HG02610 (cell line): ENCODE measurements around the gene USO1.
A peak's percentile ranks its signal among the peaks of the same experiment; 100 is the strongest.
"Not testable (repeated sequence)": the region's sequence is repeated elsewhere in the genome, so short reads cannot be mapped to it uniquely, and the experiment has no call there.

Experiments
- ATAC-seq: cut with Tn5 transposase; IDR thresholded peaks from one replicate; pipeline ENCODE4 v1.9.1; 2021; ENCODE audit warnings: mild to moderate bottlenecking, moderate library complexity; ENCODE audit not compliant: unreplicated experiment

The USO1 gene, protein sequence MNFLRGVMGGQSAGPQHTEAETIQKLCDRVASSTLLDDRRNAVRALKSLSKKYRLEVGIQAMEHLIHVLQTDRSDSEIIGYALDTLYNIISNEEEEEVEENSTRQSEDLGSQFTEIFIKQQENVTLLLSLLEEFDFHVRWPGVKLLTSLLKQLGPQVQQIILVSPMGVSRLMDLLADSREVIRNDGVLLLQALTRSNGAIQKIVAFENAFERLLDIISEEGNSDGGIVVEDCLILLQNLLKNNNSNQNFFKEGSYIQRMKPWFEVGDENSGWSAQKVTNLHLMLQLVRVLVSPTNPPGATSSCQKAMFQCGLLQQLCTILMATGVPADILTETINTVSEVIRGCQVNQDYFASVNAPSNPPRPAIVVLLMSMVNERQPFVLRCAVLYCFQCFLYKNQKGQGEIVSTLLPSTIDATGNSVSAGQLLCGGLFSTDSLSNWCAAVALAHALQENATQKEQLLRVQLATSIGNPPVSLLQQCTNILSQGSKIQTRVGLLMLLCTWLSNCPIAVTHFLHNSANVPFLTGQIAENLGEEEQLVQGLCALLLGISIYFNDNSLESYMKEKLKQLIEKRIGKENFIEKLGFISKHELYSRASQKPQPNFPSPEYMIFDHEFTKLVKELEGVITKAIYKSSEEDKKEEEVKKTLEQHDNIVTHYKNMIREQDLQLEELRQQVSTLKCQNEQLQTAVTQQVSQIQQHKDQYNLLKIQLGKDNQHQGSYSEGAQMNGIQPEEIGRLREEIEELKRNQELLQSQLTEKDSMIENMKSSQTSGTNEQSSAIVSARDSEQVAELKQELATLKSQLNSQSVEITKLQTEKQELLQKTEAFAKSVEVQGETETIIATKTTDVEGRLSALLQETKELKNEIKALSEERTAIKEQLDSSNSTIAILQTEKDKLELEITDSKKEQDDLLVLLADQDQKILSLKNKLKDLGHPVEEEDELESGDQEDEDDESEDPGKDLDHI

DNA sequence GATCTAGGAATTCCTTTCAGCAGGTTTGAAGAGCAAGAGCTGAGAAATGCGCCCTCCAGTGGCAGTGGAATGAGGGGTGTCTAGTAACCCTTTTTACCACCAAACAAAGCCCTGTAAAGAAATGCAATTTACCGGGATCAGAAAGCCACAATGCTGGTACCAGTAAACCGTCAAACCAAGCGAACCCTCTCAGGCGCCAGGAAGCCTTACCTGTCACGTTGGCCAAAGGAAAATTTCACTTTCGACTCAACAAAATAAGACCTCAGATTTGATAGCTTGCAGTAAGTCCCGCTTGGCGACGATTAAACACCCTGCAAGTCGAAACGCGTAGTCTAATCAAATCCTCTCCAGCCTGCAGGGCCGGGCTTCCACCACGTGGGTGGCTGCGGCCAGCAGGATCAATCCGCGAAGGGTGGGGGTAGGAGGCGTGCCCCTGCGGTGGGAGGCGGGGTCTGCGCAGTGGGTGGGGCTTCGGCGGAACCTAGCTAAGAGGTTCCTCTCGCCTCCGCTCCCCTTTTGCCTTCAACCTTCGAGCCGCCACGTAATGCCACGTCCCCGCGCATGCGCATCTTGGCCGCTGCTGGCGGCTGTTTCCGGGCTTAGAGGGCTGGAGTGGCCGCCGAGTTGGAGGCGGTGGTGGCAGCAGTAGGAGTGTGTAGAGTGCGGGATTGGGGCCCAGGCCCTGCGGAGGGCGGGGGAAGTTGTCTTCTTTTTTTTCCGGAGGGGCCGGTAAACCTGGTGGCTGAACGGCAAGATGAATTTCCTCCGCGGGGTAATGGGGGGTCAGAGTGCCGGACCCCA is at the start of gene USO1:
TSS of gene USO1 (plus strand) at position 512 of the 801 bp plus-strand sequence. CDS start at position 755, 243 bp downstream.
- peak; percentile 93 for ATAC-seq

DNA sequence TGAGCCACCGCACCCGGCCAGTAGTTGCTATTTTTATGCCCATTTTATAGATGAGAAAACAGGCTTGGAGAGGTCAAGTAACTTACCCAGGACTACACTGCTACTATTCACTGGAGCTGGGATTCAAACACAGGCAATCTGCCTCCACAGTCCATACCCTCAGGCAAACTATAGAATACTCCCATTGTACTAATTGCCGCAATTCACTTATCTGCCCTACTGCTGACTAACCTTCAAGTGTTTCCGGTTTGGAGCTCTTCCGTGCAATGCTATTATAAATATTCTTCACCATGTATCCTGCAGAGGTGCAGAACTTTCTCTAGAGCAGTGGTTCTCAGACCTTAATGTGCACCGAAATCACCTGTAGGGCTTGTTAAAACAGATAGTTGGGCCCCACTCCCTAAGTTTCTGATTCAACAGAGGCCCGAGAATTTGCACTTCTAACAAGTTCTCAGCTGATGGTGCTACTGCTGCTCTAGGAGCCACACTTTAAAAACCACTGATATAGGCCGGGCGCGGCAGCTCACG is 49.3 kb upstream of the USO1 start:
- ATAC-seq: no peak

DNA sequence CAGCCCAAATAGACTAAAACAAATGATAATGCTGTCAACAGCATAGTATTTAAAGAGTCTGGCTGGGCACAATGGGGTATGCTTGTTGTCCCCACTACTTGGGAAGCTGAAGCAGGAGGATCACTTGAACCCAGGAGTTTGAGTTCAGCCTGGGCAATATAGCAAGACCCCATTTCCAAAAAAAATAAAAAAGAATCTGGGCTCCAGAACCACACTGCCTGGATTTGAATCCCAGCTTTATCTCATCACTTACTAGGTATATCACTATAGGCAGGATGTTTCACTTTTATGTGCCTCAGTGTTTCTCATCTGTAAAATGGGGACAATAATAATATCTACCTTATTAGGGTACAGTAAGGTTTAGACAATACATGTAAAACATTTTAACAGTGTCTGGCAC is 45.9 kb upstream of the USO1 start:
- no peak for ATAC-seq

DNA sequence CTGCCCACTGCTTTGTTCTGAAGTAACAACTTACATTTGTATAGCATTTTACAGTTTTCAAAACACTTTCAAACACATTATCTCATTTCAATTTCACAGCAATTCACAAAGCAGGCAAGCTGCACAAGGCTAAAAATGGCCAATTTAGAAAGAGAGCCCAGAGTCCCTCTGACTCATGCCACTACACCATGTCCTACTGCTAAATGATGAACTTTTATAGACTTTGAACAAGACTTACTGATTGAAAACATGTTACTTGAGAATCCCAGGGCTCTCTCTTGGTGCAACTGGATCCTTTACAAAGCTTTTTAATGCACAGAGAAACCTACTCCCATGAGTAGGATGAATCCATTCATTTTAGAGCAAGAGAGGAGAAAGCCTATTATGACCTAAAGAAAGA is 45.4 kb upstream of the USO1 start:
- no peak for ATAC-seq

DNA sequence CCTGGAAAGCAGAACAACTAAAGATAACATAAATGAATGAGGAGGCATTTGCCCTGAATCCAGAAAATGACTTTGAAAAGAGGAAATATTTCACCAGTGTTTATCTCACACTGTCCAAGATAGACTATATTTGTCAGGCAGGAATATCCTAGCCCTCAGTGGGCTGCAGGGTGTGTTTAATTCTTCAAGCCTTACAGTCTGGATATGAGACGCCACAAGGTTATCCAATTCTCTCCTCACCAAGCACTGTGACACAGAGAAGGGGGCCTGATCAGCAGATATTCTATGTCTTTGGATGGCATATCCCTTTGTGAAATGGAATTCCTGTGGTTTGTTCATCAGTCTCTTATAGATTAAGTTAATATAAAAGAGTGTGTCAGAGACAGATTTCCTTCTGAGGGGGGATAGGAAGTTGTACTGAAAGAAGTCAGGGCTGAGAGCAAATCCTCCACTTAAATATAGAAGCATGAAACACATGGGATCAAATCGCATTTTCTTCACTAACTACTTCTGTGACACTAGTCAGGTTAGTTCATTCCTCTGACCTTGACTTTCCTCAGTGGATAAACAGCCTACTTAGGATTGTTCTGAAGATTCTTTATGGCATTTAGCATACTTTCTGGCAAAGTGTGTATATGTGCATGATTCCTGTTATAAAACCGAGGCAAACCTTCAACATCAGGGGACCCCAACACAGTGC is 44.4 kb upstream of the USO1 start:
- ATAC-seq: no peak

DNA sequence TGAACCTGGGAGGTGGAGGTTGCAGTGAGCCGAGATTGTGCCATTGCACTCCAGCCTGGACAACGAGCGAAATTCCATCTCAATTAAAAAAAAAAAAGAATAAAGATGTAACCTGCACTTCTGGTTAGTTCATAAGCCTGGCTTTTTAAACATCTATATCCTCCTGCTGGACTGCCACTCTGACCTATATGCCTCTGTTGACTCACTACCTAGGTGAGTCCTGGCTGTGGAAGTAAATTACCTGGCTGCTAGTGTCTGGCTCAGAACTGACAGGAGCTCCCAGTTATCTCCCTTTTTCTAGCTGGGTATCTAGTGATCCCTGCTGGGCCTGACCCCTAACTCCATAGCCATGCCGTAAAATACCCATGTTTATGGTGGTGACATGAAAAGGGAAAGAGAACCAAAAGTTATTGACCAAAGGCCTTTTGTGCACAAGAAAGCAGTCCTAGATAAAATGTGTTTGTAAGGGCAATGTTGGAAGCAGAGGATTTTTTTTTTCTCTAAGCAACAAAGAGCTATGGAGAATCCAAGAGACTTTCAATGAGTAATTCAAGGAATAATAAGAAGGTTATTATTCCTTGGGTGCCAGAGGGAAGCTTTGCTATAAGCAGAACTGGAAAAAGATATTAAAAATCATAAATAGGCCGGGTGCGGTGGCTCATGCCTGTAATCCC is 40.8 kb upstream of the USO1 start:
- ATAC-seq: no peak

DNA sequence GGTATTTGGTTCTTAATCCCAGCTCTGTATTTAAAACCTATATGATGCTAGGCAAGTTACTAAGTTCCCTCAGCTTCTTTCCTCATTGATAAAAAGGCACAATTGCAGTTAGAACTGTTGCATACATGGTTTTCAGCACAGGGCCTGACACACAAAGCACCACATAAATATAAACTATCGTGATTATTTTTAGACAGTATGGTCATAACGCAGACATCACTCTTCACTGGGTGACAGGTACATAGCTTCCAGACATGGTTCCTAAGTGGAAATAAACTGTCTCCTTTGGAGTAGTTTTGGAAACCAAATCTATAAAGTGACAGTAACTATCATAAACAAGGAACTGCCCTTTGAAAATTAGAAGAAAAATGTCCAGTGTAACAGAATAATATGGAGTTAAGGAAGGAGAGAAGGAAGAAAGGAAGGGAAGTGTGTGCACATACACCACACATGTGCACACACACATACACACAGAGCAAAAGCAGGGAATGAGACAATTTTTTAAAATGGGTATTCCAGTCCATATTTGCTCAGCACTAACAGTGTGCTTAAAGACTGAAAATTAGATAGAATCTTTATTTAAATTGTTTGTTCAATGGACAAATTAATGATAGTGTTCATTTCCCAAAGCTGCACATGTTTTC is 38.7 kb upstream of the USO1 start:
- no peak for ATAC-seq

DNA sequence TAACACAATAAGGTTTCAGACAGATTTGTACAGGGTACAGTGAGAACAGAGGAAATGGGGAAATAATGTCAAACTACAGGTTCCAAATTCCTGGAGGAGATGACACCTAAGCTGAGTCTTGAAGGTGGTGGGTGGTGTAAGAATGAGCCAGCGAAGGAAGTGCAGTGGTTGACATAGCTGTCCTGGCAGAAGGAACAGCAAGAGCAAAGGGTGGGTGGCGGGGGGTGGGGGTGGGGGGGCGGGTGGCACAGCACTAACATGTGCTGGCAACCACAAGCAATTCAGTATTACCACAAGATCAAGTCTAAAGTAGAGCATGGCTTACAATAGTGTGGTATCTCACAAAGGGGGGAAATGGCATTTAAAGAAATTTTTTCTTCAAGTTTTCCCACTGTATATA is 38.0 kb upstream of the USO1 start:
- ATAC-seq: no peak

DNA sequence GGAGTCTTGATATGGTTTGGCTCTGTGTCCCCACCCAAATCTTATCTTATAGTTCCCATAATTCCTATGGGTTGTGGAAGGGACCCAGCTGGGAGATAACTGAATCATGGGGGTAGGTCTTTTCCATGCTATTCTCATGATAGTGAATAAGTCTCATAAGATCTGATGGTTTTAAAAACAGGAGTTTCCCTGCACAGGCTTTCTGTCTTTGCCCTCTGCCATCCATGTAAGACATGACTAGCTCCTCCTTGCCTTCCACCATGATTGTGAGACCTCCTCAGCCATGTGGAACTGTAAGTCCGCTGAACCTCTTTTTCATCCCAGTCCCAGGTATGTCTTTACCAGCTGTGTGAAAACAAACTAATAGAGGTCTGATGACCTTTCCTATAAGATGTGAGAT is 37.3 kb upstream of the USO1 start:
- not testable (repeated sequence) for ATAC-seq

DNA sequence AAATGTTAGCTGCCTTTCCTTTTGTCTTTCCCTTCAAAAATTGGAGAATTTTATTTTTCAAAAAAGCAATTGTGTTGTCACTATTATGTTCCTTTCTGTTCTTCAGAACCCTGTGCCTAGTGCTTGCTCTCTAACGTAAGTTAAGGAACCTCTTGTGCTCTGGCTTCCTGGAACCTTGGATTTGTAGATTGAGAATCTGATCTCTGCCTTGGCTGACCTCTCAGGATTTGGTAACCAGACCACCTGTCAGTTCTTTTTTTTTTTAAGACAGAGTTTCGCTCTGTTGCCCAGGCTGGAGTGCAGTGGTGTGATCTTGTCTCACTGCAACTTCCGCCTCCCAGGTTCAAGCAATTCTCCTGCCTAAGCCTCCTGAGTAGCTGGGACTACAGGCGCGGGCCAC is 32.3 kb upstream of the USO1 start:
- not testable (repeated sequence) for ATAC-seq

DNA sequence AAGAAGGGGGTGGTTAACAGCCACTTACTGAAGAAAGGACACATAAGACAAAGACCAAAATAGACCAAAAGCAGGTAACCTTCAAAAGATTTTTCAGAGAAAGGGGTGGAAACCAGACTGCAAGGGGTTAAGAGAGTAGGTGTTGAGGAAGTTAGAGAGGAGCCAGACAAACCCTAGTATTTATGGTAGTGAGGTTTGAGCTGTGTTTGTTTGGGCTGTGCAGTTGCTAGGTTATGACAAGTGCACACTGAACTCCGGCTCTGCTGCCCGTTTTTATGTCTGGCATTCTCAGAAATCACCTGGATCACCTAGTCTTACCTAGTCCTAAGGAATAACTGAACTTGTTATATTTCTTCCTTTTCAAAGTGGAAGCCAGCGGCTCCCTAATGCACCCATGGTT is 28.3 kb upstream of the USO1 start:
- ATAC-seq: no peak

DNA sequence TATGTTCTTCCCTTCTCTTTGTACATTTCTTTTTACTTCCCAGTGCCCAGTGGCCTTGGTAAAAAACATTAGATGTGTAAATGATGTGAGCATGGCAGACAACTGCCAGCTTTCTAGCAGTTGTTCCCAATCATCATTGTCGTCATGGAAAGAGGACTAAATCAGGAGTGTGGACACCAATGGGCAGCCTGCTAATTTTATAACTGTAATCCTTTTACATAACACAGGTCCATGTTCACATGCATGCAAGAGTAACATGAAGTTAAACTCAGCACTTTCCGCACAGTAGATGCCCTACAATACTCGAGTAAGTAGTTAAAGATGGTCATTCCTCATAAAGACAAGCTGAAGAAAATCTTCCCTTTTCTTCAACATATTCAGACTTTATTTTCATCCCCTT is 27.8 kb upstream of the USO1 start:
- ATAC-seq: no peak

DNA sequence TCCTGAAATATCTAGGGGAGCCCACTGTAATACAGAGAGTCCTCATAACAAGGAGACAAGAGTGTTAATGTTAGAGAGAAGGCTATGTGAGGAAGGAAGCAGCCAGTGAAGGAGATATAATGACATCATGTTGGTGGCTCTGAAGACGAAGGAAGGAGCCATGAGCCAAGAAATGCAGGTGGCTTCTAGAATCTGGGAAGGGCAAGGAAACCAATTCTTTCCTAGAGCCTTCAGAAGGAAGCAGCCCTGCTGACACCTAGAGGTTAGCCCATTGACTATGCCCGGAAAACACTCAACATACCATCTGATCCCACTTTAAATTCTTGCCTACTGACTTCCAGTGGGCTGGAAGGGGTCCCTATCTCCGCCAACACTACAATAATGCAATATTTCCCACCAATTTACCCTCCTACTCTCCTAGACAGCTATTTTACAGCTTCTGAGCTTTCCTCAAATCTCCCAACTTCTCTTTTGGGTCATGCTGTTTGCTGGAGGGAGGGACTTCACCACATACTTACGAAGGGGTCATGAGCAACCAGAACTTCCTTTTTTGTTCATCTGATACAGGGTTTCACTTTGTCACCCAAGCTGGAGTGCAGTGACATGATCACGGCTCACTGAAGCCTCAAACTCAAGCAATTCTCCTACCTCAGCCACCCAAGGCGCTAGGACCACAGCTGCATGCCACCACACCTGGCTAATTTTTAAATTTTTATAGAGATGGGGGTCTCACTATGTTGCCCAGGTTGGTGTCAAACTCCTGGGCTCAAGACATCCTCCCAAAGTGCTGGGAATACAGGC is 26.0 kb upstream of the USO1 start:
- ATAC-seq: peak; percentile 94

DNA sequence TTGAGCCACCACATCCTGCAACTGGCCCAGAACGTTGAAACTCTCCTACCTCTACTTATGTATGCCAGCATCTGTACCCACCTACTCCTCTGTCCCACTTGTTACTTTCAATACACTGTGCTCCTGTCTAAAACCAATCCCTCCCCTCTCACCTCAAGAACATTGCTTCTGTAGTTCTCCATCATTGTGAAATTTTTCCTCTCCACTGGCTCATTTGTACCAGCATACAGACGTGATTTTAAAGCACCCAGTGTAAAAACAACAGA is 25.5 kb upstream of the USO1 start:
- ATAC-seq: peak; percentile 38

DNA sequence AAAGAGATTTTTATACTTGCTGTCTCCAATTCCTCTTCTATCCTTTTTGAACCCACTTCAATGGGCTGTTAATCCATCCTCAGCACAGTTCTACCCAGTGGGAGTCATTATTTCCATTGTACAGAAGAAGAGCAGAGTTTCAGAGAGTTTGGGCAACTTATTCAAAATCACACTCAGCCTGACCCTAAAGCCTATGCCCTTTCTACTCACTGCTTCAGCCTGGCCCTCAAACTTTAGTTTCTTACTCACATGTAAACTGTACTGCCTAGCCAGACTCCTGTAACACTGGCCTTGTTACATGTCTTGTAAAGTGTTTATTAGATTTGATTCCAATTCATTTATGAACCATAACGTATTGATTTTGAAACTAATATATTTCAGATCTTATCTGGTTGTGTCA is 25.1 kb upstream of the USO1 start:
- ATAC-seq: no peak

DNA sequence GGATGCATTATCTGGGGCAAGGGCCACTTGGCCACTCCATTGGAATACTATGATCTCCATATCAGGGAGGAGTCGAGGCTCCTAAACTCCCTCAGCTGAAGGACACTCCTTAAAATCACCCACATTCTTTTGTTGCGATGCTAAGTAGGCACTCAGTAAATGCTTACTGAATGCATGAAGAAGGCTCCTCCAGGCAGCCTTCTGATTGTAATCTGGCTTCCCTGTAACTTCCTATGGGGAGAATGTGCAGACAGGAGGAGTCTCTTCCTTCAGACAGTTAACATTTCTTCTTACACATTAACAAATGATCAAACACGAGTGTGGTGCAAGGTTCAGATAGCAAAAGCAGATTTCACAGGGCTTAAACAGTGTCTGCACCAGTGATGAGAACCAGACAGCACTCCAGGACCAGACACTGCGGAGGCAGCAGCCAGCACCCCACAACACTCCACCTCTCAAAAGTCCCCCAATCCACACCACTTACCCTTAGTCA is 21.4 kb upstream of the USO1 start:
- no peak for ATAC-seq

DNA sequence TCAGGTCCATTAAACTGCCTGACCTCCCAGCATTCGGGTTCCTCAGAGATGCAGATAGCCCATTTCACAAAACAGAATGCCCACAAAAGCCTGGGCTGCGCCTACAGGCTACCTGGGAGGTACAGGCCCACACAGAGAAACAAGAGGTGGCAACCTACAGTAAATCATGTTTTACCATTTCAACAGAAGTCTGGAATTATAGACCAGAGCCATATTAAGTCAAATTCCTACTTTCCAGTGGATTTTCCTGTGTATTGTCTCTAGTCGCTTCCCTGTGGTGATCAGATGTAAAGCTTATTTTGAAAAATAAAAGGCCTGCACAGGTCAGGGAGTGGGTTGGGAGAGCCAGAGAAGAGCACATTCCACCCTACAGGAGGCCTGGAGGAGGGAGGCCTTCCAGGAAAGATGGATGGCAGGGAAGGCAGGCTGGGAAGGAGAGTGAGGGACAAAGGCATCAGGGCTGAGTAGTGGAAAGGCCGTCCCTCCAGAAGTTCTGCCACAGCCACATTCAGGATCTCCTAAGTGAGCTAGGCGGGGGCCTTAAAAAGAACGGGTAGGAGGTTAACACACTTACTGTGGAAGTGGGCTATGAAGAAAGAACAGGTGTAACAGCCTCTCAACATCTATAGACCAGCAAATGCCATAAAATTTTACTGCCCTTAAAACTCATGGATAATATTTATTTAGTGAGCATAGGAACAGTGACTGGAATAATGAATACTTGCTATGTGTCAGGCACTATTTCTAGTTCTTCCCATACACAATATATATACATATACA is 19.0 kb upstream of the USO1 start:
- ATAC-seq: no peak

DNA sequence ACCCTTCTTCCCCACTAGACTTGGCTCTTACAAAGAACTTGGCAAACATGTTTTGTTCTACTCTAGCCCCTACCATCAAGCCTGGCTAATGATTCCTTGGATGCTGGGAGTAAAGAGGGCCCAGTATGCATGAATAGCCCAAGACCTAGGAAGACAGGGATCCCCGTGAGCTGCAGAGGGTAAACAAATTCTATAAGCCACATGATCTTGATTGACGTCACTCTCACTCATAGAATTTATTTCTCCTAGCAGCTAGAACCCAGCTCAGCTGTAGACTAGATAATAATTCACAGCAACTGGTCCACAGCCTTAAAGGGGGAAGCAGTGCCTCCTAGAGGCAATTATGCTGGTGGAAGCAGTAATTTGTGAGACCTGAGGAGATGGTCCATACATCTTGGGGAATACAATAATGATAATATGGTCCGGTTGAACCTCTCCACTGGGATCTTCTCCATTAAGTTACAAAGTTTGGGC is 16.1 kb upstream of the USO1 start:
- peak; percentile 58 for ATAC-seq
